Loucy (cell line): ENCODE measurements around the gene TBL1XR1.

Experiments
- EZH2phosphoT487 ChIP-seq: fragments of 200-600 bp; IDR thresholded peaks from 2 replicates; pipeline ENCODE4 v1.6.1; 2018; ENCODE audit warnings: antibody characterized with exemption, mild to moderate bottlenecking, moderate library complexity, borderline replicate concordance
- TF ChIP-seq, protein P1 (sequence below): fragments of 200-600 bp; sonication (generic); conservative IDR thresholded peaks from 2 replicates; pipeline ENCODE4 v1.5.1; 2014; ENCODE audit warnings: mild to moderate bottlenecking, antibody characterized with exemption, low read length

DNA sequence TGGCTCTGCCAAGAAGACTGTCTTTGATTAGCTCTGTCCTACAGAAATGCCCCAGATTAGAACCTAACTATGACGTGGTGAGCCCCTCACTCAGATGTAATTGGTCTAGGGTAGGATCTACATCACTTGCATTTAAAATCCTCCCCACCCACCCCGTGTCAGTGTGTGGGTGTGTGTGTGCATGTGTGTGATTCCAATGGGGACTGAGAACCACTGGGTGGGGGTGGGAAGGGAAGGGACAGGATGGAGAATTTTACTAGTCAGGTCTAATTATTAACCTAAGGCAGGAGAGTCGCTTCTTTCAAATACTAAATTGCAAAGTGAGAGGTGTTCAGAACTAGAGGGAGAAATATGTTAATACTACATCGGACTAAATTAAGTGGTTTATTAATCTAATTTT lies 91.7 kb downstream of the TBL1XR1 start:
- TF ChIP-seq, protein P1, sequence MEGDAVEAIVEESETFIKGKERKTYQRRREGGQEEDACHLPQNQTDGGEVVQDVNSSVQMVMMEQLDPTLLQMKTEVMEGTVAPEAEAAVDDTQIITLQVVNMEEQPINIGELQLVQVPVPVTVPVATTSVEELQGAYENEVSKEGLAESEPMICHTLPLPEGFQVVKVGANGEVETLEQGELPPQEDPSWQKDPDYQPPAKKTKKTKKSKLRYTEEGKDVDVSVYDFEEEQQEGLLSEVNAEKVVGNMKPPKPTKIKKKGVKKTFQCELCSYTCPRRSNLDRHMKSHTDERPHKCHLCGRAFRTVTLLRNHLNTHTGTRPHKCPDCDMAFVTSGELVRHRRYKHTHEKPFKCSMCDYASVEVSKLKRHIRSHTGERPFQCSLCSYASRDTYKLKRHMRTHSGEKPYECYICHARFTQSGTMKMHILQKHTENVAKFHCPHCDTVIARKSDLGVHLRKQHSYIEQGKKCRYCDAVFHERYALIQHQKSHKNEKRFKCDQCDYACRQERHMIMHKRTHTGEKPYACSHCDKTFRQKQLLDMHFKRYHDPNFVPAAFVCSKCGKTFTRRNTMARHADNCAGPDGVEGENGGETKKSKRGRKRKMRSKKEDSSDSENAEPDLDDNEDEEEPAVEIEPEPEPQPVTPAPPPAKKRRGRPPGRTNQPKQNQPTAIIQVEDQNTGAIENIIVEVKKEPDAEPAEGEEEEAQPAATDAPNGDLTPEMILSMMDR = no peak
- no peak for TF ChIP-seq EZH2phosphoT487
